GM18498 (cell line): ENCODE measurements around the gene PCSK7.

Source experiments
- ATAC-seq: cut with Tn5 transposase; IDR thresholded peaks from one replicate; pipeline ENCODE4 v1.9.1; 2021; ENCODE audit warnings: mild to moderate bottlenecking, moderate library complexity; ENCODE audit not compliant: unreplicated experiment

The PCSK7 gene

GRCh38 chr11:117199916-117200812 is 31.7 kb downstream of the PCSK7 start:
- ATAC-seq: no peak

GRCh38 chr11:117199053-117199915 is 32.6 kb downstream of the PCSK7 start, which contains the start of gene TAGLN:
Gene TAGLN, plus strand, starts transcription at chr11:117199370. Its CDS starts 3,644 bp downstream, at chr11:117203014.
- no peak for ATAC-seq

- ATAC-seq: no peak
Measured at GRCh38 chr11:117198613-117199012, 33.3 kb downstream of the PCSK7 start.

- ATAC-seq: no peak
Measured at GRCh38 chr11:117197516-117198456, 34.1 kb downstream of the PCSK7 start.

GRCh38 chr11:117197006-117197405 is 34.9 kb downstream of the PCSK7 start:
- no peak for ATAC-seq

GRCh38 chr11:117195761-117196160 is 36.1 kb downstream of the PCSK7 start:
- no peak for ATAC-seq

- ATAC-seq: no peak
Measured at GRCh38 chr11:117195258-117195657, 36.6 kb downstream of the PCSK7 start.

GRCh38 chr11:117194267-117194666 is 37.6 kb downstream of the PCSK7 start:
- ATAC-seq: no peak

- no peak for ATAC-seq
Measured at GRCh38 chr11:117193130-117194020, 38.5 kb downstream of the PCSK7 start.

- no peak for ATAC-seq
Measured at GRCh38 chr11:117192401-117192875, 39.4 kb downstream of the PCSK7 start.

GRCh38 chr11:117191680-117192400 is 40.0 kb downstream of the PCSK7 start:
- ATAC-seq: no peak

- no peak for ATAC-seq
Measured at GRCh38 chr11:117189941-117190544, 41.8 kb downstream of the PCSK7 start.

- peak; percentile 56 for ATAC-seq
Measured at GRCh38 chr11:117189191-117189940, 42.5 kb downstream of the PCSK7 start.

GRCh38 chr11:117188620-117189081 is 43.2 kb downstream of the PCSK7 start:
- ATAC-seq: no peak

GRCh38 chr11:117187799-117188481 is 43.9 kb downstream of the PCSK7 start:
- no peak for ATAC-seq

GRCh38 chr11:117187428-117187798 is 44.5 kb downstream of the PCSK7 start:
- ATAC-seq: no peak

- no peak for ATAC-seq
Measured at GRCh38 chr11:117187007-117187406, 44.9 kb downstream of the PCSK7 start.
